GM18951 (cell line): Measurements from ENCODE around the gene FGFR3.

ENCODE experiments used
- POLR2A ChIP-seq: IDR thresholded peaks from 4 replicates; pipeline ENCODE4 v1.6.1; 2011; ENCODE audit warnings: mild to moderate bottlenecking; ENCODE audit not compliant: insufficient read length, insufficient read depth; ENCODE audit errors: extremely low read depth
- in situ Hi-C: fragments of 300-500 bp; cut with MboI; formaldehyde crosslinking; loops from one replicate; pipeline ENCODE4 v1.12.0; 2022; ENCODE audit warnings: low sequenced_read_pairs, mixed read lengths, inconsistent platforms; ENCODE audit not compliant: unreplicated experiment

Gene FGFR3

GRCh38 chr4:1802720-1803522 is 9.8 kb downstream of the FGFR3 start:
- TF ChIP-seq POLR2A = no peak
- in situ Hi-C loops = no loop called here

GRCh38 chr4:1803523-1804423 is 10.7 kb downstream of the FGFR3 start:
- in situ Hi-C loops = no loop called here
- no peak for TF ChIP-seq POLR2A

- in situ Hi-C loops = no loop called here
- no peak for TF ChIP-seq POLR2A
These were observed 11.8 kb downstream of the FGFR3 start for GRCh38 chr4:1804638-1805492.

DNA sequence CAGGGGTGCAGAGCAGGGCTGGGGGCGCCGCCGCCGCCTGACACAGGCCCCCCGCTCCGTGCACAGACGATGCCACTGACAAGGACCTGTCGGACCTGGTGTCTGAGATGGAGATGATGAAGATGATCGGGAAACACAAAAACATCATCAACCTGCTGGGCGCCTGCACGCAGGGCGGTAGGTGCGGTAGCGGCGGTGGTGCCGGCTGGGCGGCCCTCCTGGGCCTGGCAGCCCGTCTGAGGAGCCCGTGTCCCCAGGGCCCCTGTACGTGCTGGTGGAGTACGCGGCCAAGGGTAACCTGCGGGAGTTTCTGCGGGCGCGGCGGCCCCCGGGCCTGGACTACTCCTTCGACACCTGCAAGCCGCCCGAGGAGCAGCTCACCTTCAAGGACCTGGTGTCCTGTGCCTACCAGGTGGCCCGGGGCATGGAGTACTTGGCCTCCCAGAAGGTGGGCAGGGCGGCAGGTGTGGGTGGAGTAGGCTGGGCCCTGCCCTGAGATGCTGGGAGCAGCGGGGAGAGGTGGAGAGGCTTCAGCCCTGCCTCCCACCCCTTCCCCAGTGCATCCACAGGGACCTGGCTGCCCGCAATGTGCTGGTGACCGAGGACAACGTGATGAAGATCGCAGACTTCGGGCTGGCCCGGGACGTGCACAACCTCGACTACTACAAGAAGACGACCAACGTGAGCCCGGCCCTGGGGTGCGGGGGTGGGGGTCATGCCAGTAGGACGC is 12.6 kb downstream of the FGFR3 start:
- no peak for TF ChIP-seq POLR2A
- in situ Hi-C loops = no loop called here

DNA sequence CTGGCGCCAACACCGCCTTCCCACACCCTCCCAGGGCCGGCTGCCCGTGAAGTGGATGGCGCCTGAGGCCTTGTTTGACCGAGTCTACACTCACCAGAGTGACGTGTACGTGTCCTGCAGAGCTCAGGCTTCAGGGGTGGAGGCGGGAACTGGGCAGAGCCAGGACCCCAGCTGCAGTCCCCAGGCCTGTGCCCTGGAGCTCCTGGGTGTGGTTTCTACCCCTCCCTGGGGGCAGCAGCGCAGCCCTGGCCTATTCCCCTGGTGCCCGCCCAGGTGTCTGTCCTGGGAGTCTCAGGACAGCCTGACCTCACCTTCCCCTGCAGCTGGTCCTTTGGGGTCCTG is 13.1 kb downstream of the FGFR3 start:
- TF ChIP-seq POLR2A = no peak
- in situ Hi-C loops = no loop called here

DNA sequence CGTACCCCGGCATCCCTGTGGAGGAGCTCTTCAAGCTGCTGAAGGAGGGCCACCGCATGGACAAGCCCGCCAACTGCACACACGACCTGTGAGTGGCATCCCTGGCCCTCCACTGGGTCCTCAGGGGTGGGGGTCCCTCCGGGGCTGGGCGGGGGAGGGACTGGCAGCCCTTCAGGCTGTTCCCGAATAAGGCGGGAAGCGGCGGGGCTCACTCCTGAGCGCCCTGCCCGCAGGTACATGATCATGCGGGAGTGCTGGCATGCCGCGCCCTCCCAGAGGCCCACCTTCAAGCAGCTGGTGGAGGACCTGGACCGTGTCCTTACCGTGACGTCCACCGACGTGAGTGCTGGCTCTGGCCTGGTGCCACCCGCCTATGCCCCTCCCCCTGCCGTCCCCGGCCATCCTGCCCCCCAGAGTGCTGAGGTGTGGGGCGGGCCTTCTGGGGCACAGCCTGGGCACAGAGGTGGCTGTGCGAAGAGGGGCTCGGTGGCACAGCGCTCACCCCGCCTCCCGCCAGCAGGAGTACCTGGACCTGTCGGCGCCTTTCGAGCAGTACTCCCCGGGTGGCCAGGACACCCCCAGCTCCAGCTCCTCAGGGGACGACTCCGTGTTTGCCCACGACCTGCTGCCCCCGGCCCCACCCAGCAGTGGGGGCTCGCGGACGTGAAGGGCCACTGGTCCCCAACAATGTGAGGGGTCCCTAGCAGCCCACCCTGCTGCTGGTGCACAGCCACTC is 13.7 kb downstream of the FGFR3 start:
- TF ChIP-seq POLR2A = no peak
- in situ Hi-C loops = no loop called here

GRCh38 chr4:1807332-1807777 is 14.3 kb downstream of the FGFR3 start:
- TF ChIP-seq POLR2A = no peak
- in situ Hi-C loops = no loop called here

GRCh38 chr4:1808396-1808795 is 15.3 kb downstream of the FGFR3 start:
- in situ Hi-C loops = no loop called here
- TF ChIP-seq POLR2A = no peak

GRCh38 chr4:1808851-1809753 is 16.0 kb downstream of the FGFR3 start:
- in situ Hi-C loops = no loop called here
- TF ChIP-seq POLR2A = no peak

DNA sequence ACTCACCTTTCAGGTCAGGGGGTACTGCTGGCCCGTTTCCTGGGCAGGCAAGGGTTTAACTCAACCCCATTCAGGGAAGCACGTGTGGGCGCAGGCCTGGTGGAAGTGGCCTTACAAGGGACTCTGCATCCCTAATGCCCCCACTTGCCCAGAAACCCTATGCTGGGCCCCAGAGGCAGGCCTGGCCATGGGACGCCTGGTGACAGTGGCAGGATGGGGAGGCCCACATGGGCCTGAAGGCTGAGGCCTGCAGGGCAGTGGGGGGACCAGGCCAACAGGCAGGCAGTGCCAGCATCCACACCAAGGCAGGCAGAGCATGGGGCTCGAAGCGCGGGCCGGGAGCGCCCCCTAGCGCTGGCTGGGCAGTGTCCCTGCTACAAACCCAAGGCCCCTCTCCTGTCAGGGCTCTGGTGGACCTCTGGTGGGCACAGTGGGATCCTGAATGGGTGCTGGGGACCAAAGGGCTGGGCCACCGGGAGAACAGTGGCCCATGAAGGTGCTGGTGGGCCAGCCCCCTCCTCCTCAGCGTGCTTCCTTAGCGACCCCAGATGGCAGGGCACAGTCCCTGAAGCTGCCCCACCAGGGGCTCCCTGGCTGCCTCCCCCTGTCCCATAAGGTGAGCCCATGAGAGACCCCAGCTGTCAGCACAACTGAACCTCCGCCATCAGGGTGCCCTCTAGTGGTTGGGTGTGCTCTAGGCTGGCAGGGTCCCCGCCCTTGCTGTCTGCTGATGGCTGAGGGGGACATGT is 16.8 kb downstream of the FGFR3 start:
- in situ Hi-C loops = no loop called here
- no peak for TF ChIP-seq POLR2A

DNA sequence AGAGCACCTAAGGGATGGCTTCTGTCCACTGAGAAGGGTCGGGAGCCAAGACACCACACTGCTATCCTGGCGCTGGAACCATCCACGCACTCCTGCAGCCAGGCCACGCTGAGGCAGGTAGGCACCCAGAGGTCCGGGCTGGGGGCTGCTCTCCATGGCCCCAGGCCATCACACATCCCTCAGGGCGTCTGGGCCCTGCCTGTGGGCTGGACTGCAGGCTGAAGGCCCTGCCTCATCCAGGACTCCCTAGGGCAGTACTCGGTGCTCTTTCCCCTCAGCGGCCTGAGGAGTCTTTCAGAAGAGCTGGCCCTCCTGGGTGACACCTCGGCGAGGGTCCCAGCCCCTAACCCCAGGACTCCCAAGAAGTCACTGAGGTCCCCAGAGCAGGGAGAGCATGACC is 17.7 kb downstream of the FGFR3 start:
- no peak for TF ChIP-seq POLR2A
- in situ Hi-C loops = no loop called here

DNA sequence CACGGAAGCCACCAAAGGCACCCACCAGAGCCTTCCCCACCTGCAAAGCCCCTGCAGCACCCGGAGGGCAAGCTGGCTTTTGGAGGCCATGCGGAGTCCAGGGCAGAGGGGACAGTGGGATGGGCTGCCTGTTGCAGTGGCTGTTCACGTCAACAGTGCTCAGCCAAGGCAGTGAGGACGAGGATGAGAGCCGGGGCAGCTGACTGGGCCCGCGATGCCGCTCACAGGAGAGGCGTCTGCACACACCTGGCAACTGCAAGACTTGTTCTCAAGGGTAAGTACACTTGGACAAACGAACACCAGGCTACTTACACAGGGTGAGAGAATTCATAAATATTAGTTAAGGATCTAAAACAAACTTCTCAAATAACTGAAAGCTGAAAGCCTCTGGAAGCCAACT is 19.6 kb downstream of the FGFR3 start:
- in situ Hi-C loops = no loop called here

More for the DNA sequence above, 19.6 kb downstream of the FGFR3 start:
- no peak for TF ChIP-seq POLR2A
